ENCODE results near the gene RNU6-1. TPM values are rescaled to one million over a fixed set of nuclear protein-coding genes. Genes with fewer than 3 reads are reported as not detected.

RNU6-1 gene
- total and polyA plus RNA-seq, 7 donors = not detected

- H3K9me3 ChIP-seq = peaks cover 9% of the 10 kb centered on the region
- intact Hi-C loops (cut with DNase I) = no loop called here
- no peaks in the 10 kb centered on the region for H3K4me1 ChIP-seq
- 93 to 98% (median 95%) methylated on average over 3 of the region's 3 CpGs for WGBS, 3 donors
- no peaks in the 10 kb centered on the region for H3K36me3 ChIP-seq (ENCODE audit: insufficient read depth in 1 of 2, low read depth in 1 of 2)
- no peak overlapping the region for H3K27ac ChIP-seq
- no peak overlapping the region for H3K4me3 ChIP-seq
- no peak for TF ChIP-seq CTCF (IDR thresholded peaks at IDR 0.05)
- peaks cover 0 to 55% (median 25%) of the 10 kb centered on the region in 3 donors for H3K27me3 ChIP-seq (ENCODE audit: insufficient read depth in 3 of 3, low read length in 2 of 3)
- DNase-seq = no peak
- ATAC-seq = no peak
These were observed 23.2 kb downstream of the RNU6-1 start for GRCh38 chr15:67816668-67817067.

GRCh38 chr15:67815036-67815592 lies 24.7 kb downstream of the RNU6-1 start:
- 73 to 94% (median 92%) methylated on average over 4 to 5 of the region's 5 CpGs for WGBS, 3 donors
- no peak for TF ChIP-seq CTCF (IDR thresholded peaks at IDR 0.05)
- intact Hi-C loops (cut with DNase I) = no loop called here
- no peak for ATAC-seq
- no peak for DNase-seq
- H3K27me3 ChIP-seq (ENCODE audit: insufficient read depth in 3 of 3, low read length in 2 of 3) = peaks cover 0 to 40% (median 16%) of the 10 kb centered on the region in 3 donors
- H3K4me3 ChIP-seq = no peak overlapping the region
- no peaks in the 10 kb centered on the region for H3K4me1 ChIP-seq
- H3K27ac ChIP-seq = no peak overlapping the region
- no peaks in the 10 kb centered on the region for H3K36me3 ChIP-seq (ENCODE audit: insufficient read depth in 1 of 2, low read depth in 1 of 2)
- peaks cover 9% of the 10 kb centered on the region for H3K9me3 ChIP-seq

DNA sequence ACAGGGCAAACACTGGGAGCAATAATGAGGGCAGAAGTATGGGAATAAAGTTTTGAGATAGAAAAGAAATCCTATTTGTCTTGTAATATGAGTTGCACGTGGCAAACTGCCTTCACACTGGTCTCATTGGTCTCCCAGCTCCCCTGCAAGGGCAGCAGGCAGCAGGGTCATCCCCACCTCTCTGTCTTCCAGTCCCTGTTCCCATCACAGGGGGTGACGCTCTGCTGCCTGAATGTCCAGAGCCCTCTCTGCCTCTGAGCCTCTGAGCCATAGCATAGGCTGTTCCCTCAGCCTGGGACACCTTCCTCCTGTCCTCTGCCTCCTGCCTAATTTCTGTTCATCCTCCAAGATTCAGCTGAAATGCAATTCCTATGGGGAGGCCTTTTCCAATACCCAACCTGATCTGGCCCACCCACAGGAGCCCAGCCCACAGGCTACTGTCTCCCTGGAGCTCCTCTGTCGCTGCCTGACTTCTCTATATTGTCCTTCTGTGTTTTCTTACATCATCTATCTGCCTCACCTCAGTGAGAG lies 26.7 kb downstream of the RNU6-1 start:
- no peak for TF ChIP-seq CTCF (IDR thresholded peaks at IDR 0.05)
- 79 to 89% (median 83%) methylated on average over 3 of the region's 3 CpGs for WGBS, 3 donors
- no peaks in the 10 kb centered on the region for H3K36me3 ChIP-seq (ENCODE audit: insufficient read depth in 1 of 2, low read depth in 1 of 2)
- H3K9me3 ChIP-seq = peaks cover 9% of the 10 kb centered on the region
- no peak for ATAC-seq
- no peaks in the 10 kb centered on the region for H3K4me1 ChIP-seq
- H3K4me3 ChIP-seq = no peak overlapping the region
- H3K27ac ChIP-seq = no peak overlapping the region
- H3K27me3 ChIP-seq (ENCODE audit: insufficient read depth in 3 of 3, low read length in 2 of 3) = peaks cover 0 to 21% (median 6%) of the 10 kb centered on the region in 3 donors
- intact Hi-C loops (cut with DNase I) = no loop called here
- DNase-seq = no peak

DNA sequence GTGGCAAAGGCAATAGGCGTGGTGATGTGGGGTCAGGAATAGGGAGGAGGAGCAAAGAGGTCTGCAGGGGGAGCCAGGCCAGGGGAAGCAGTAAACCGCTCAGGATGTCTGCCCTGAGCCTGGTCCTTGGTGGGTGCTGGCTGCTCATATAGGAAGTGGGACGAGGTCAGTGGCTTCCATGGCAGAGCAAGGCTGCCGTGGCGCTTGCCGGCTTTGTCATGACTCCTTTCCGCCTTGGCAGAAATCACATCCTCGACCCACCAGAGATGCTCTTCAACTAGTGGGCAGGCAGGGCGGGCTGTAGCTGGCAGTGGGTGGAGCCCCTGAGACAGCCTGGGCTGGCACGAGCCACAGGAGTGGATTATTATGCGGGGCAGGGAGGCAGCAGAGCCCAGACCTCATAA lies 27.6 kb downstream of the RNU6-1 start:
- Histone ChIP-seq H3K4me1 (no peaks in the 10 kb centered on the region), H3K27me3 (ENCODE audit: insufficient read depth in 3 of 3, low read length in 2 of 3) (peaks cover 0 to 12% (median 4%) of the 10 kb centered on the region in 3 donors), H3K4me3 (no peak overlapping the region), H3K27ac (no peak overlapping the region), H3K9me3 (peaks cover 9% of the 10 kb centered on the region), H3K36me3 (ENCODE audit: insufficient read depth in 1 of 2, low read depth in 1 of 2) (peaks cover 0 to 1% of the 10 kb centered on the region in 2 donors)
- DNase-seq (peak in 1 of 2 donors; percentile 34), ATAC-seq (no peak)
- intact Hi-C loops (cut with DNase I) = no loop called here
- 42 to 56% (median 47%) methylated on average over 11 of the region's 11 CpGs for WGBS, 3 donors
- no peak for TF ChIP-seq CTCF (IDR thresholded peaks at IDR 0.05)

DNA sequence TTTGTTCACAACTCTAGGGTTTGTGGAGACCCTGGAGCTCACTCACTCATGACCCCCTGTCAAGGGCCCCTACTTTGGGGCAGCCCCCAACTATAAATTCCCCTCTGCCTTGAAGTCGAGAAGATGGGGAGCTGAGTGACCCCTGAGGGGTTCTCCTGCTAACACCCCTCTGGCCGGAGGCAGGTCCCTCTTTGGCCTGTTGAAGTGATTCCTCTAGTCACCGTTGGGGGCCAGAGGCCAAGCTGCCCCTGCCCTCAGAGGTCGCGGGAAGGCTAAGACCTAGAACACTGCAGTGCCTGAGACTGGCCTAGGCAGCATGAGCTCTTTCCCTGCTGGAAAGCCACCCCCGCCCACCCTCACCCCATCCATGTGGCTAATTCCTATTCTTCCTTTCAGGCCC lies 30.0 kb downstream of the RNU6-1 start:
- intact Hi-C loops (cut with DNase I) = no loop called here
- 79 to 86% (median 80%) methylated on average over 6 of the region's 6 CpGs for WGBS, 3 donors
- Histone ChIP-seq H3K4me3 (no peak overlapping the region), H3K27ac (no peak overlapping the region), H3K27me3 (ENCODE audit: insufficient read depth in 3 of 3, low read length in 2 of 3) (no peaks in the 10 kb centered on the region), H3K36me3 (ENCODE audit: insufficient read depth in 1 of 2, low read depth in 1 of 2) (peaks cover 0 to 7% of the 10 kb centered on the region in 2 donors), H3K9me3 (no peaks in the 10 kb centered on the region), H3K4me1 (no peaks in the 10 kb centered on the region)
- ATAC-seq = no peak
- no peak for DNase-seq
- TF ChIP-seq CTCF (IDR thresholded peaks at IDR 0.05) = no peak
